ENCODE measurements around the gene TMEM156.

Gene TMEM156

DNA sequence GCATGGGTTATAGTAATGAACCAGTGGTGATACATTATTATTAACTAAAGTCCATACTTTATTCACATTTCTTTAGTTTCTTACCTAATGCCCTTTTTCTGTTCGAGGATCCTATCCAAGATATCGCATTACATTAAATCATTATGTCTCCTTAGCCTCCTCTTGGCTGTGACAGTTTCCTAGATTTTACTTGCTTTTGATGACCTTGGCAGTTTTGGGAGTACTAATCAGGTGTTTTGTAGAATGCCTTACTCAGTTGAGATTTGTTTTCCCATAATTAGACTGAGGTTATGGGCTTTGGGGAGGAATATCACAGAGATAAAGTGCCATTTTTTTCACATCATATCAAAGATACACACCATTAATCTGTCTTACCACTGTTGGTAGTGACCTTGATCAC, 34.8 kb upstream of the TMEM156 start:
- H3K27me3 ChIP-seq (ENCODE audit: control insufficient read depth in 1 of 2, insufficient read depth in 1 of 2, low read length in 2 of 2), result no peaks in the 10 kb centered on the region
- H2BK15ac ChIP-seq (ENCODE audit: low read depth, poor library complexity, severe bottlenecking), result no peak overlapping the region
- no peak overlapping the region for H3K4ac ChIP-seq (ENCODE audit: low read depth in 1 of 2, low read length in 2 of 2)
- no peak overlapping the region for H3K4me3 ChIP-seq (ENCODE audit: insufficient read depth in 1 of 2, low read depth in 1 of 2, low read length in 2 of 2)
- H3K14ac ChIP-seq (ENCODE audit: low read length in 2 of 2), result no peak overlapping the region
- H3K23ac ChIP-seq (ENCODE audit: low read length in 2 of 2), result no peak overlapping the region
- H3K79me1 ChIP-seq (replicated peaks; ENCODE audit: low read length, poor library complexity, severe bottlenecking), result peaks cover 13% of the 10 kb centered on the region
- peaks cover 0 to 3% of the 10 kb centered on the region in 2 experiments for H3K36me3 ChIP-seq (ENCODE audit: control insufficient read depth in 1 of 2, insufficient read depth in 2 of 2, low read depth in 1 of 2, low read length in 2 of 2)
- H3K4me1 ChIP-seq (ENCODE audit: control insufficient read depth, insufficient read depth, low read depth, low read length), result no peaks in the 10 kb centered on the region
- H3K4me2 ChIP-seq (ENCODE audit: low read length, poor library complexity, severe bottlenecking), result no peak overlapping the region
- no peak overlapping the region for H2AFZ ChIP-seq (ENCODE audit: low read depth, low read length)
- H2BK120ac ChIP-seq (ENCODE audit: low read depth, low read length), result no peak overlapping the region
- H3K9ac ChIP-seq (ENCODE audit: low read length), result no peak overlapping the region
- no peak overlapping the region for H3K27ac ChIP-seq (ENCODE audit: low read length, poor library complexity, severe bottlenecking)
- no peaks in the 10 kb centered on the region for H3K9me3 ChIP-seq (ENCODE audit: control insufficient read depth, low read length)
- no peak overlapping the region for H4K8ac ChIP-seq (ENCODE audit: low read length)
- no peak overlapping the region for H2AK5ac ChIP-seq (ENCODE audit: low read length, severe bottlenecking)
- H2BK5ac ChIP-seq (ENCODE audit: low read depth, low read length, poor library complexity, severe bottlenecking), result no peak overlapping the region
- H3K18ac ChIP-seq (ENCODE audit: low read depth in 1 of 2, low read length in 2 of 2), result no peak overlapping the region
- WGBS, result 90% methylated on average over 2 of the region's 2 CpGs
- H4K91ac ChIP-seq (ENCODE audit: low read length), result no peak overlapping the region
- DNase-seq, result no peak
- H2BK12ac ChIP-seq (ENCODE audit: low read length in 2 of 2), result no peak overlapping the region

DNA sequence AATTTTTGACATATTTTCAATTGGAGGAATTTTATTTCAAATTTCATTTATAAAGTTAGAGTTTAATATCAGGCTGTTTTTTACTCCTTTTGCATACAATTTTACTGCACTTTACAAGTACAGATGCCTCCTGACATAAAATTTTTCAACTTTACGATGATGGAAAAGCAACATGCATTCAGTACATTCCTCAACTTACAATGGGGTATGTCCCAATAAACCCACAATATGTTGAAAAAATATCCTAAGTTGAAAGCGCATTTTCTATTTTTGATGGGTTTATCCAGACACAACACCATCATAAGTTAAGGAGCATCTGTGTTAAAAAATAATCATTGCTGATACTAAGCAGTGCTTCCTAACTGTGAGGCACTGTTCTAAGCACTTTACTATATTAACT, 34.2 kb upstream of the TMEM156 start:
- Histone ChIP-seq H2AFZ (ENCODE audit: low read depth, low read length) (no peak overlapping the region), H3K18ac (ENCODE audit: low read depth in 1 of 2, low read length in 2 of 2) (no peak overlapping the region), H3K9me3 (ENCODE audit: control insufficient read depth, low read length) (no peaks in the 10 kb centered on the region), H3K4ac (ENCODE audit: low read depth in 1 of 2, low read length in 2 of 2) (no peak overlapping the region), H3K27ac (ENCODE audit: low read length, poor library complexity, severe bottlenecking) (no peak overlapping the region), H2BK12ac (ENCODE audit: low read length in 2 of 2) (no peak overlapping the region), H3K23ac (ENCODE audit: low read length in 2 of 2) (no peak overlapping the region), H3K4me3 (ENCODE audit: insufficient read depth in 1 of 2, low read depth in 1 of 2, low read length in 2 of 2) (no peak overlapping the region), H2BK5ac (ENCODE audit: low read depth, low read length, poor library complexity, severe bottlenecking) (no peak overlapping the region), H4K8ac (ENCODE audit: low read length) (no peak overlapping the region), H3K79me1 (replicated peaks; ENCODE audit: low read length, poor library complexity, severe bottlenecking) (peaks cover 13% of the 10 kb centered on the region), H3K4me1 (ENCODE audit: control insufficient read depth, insufficient read depth, low read depth, low read length) (no peaks in the 10 kb centered on the region), H3K36me3 (ENCODE audit: control insufficient read depth in 1 of 2, insufficient read depth in 2 of 2, low read depth in 1 of 2, low read length in 2 of 2) (peaks cover 0 to 3% of the 10 kb centered on the region in 2 experiments), H2BK120ac (ENCODE audit: low read depth, low read length) (no peak overlapping the region), H3K9ac (ENCODE audit: low read length) (no peak overlapping the region), H3K4me2 (ENCODE audit: low read length, poor library complexity, severe bottlenecking) (no peak overlapping the region), H2AK5ac (ENCODE audit: low read length, severe bottlenecking) (no peak overlapping the region), H3K27me3 (ENCODE audit: control insufficient read depth in 1 of 2, insufficient read depth in 1 of 2, low read length in 2 of 2) (no peaks in the 10 kb centered on the region), H2BK15ac (ENCODE audit: low read depth, poor library complexity, severe bottlenecking) (no peak overlapping the region), H4K91ac (ENCODE audit: low read length) (no peak overlapping the region), H3K14ac (ENCODE audit: low read length in 2 of 2) (no peak overlapping the region)
- no peak for DNase-seq
- 100% methylated on average over 1 of the region's 2 CpGs for WGBS

DNA sequence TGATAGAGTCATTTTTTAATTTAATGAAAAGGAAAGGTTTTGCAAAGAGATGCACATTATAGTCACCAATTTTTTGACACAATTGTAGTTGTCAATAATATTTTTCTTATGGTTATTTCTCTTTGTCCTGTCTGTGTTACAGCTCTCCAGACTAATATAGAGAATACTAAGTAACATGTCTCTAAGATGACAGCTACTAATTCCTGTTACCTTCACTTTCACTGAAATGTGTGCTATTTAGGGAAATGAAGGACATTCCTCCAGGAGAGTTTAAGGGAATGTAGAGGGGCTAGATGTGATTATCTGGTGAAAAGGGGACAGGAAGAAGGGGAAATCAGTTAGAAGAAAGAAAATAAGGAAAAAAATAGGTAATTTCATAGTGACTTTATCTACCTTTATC, 31.2 kb upstream of the TMEM156 start:
- H4K8ac ChIP-seq (ENCODE audit: low read length), result no peak overlapping the region
- no peaks in the 10 kb centered on the region for H3K27me3 ChIP-seq (ENCODE audit: control insufficient read depth in 1 of 2, insufficient read depth in 1 of 2, low read length in 2 of 2)
- H2BK15ac ChIP-seq (ENCODE audit: low read depth, poor library complexity, severe bottlenecking), result no peak overlapping the region
- no peak for DNase-seq
- H3K4me1 ChIP-seq (ENCODE audit: control insufficient read depth, insufficient read depth, low read depth, low read length), result no peaks in the 10 kb centered on the region
- no peak overlapping the region for H2BK12ac ChIP-seq (ENCODE audit: low read length in 2 of 2)
- no peak overlapping the region for H3K9ac ChIP-seq (ENCODE audit: low read length)
- H3K36me3 ChIP-seq (ENCODE audit: control insufficient read depth in 1 of 2, insufficient read depth in 2 of 2, low read depth in 1 of 2, low read length in 2 of 2), result no peaks in the 10 kb centered on the region
- no peak overlapping the region for H3K18ac ChIP-seq (ENCODE audit: low read depth in 1 of 2, low read length in 2 of 2)
- no peak overlapping the region for H2BK120ac ChIP-seq (ENCODE audit: low read depth, low read length)
- no peak overlapping the region for H3K4ac ChIP-seq (ENCODE audit: low read depth in 1 of 2, low read length in 2 of 2)
- no peak overlapping the region for H2AK5ac ChIP-seq (ENCODE audit: low read length, severe bottlenecking)
- H3K4me3 ChIP-seq (ENCODE audit: insufficient read depth in 1 of 2, low read depth in 1 of 2, low read length in 2 of 2), result no peak overlapping the region
- peaks cover 10% of the 10 kb centered on the region for H3K79me1 ChIP-seq (replicated peaks; ENCODE audit: low read length, poor library complexity, severe bottlenecking)
- no peak overlapping the region for H3K27ac ChIP-seq (ENCODE audit: low read length, poor library complexity, severe bottlenecking)
- no peaks in the 10 kb centered on the region for H3K9me3 ChIP-seq (ENCODE audit: control insufficient read depth, low read length)
- no peak overlapping the region for H4K91ac ChIP-seq (ENCODE audit: low read length)
- no peak overlapping the region for H3K4me2 ChIP-seq (ENCODE audit: low read length, poor library complexity, severe bottlenecking)
- H3K14ac ChIP-seq (ENCODE audit: low read length in 2 of 2), result no peak overlapping the region
- no peak overlapping the region for H2AFZ ChIP-seq (ENCODE audit: low read depth, low read length)
- no peak overlapping the region for H2BK5ac ChIP-seq (ENCODE audit: low read depth, low read length, poor library complexity, severe bottlenecking)
- H3K23ac ChIP-seq (ENCODE audit: low read length in 2 of 2), result no peak overlapping the region

DNA sequence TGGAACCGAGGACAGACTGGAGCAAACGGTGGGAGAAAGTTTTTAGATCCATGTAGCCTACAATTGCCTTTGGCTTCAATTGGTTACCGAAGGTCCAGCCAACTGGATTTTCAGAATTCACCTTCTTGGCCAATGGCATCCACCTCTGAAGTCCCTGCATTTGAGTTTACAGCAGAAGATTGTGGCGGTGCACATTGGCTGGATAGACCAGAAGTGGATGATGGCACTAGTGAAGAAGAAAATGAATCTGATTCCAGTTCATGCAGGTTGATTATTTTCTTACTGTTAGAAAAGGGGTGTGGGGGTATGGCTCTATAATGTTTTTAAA, 30.5 kb upstream of the TMEM156 start:
- Histone ChIP-seq H2AFZ (ENCODE audit: low read depth, low read length) (no peak overlapping the region), H2AK5ac (ENCODE audit: low read length, severe bottlenecking) (no peak overlapping the region), H2BK5ac (ENCODE audit: low read depth, low read length, poor library complexity, severe bottlenecking) (no peak overlapping the region), H3K14ac (ENCODE audit: low read length in 2 of 2) (peak overlapping the region in 1 of 2 experiments; percentile 74), H3K79me1 (replicated peaks; ENCODE audit: low read length, poor library complexity, severe bottlenecking) (peaks cover 12% of the 10 kb centered on the region), H2BK12ac (ENCODE audit: low read length in 2 of 2) (no peak overlapping the region), H3K18ac (ENCODE audit: low read depth in 1 of 2, low read length in 2 of 2) (no peak overlapping the region), H3K23ac (ENCODE audit: low read length in 2 of 2) (no peak overlapping the region), H3K4ac (ENCODE audit: low read depth in 1 of 2, low read length in 2 of 2) (no peak overlapping the region), H3K27ac (ENCODE audit: low read length, poor library complexity, severe bottlenecking) (no peak overlapping the region), H4K91ac (ENCODE audit: low read length) (no peak overlapping the region), H3K9me3 (ENCODE audit: control insufficient read depth, low read length) (no peaks in the 10 kb centered on the region), H3K4me2 (ENCODE audit: low read length, poor library complexity, severe bottlenecking) (no peak overlapping the region), H3K36me3 (ENCODE audit: control insufficient read depth in 1 of 2, insufficient read depth in 2 of 2, low read depth in 1 of 2, low read length in 2 of 2) (no peaks in the 10 kb centered on the region), H3K9ac (ENCODE audit: low read length) (no peak overlapping the region), H3K4me1 (ENCODE audit: control insufficient read depth, insufficient read depth, low read depth, low read length) (no peaks in the 10 kb centered on the region), H2BK15ac (ENCODE audit: low read depth, poor library complexity, severe bottlenecking) (no peak overlapping the region), H4K8ac (ENCODE audit: low read length) (no peak overlapping the region), H2BK120ac (ENCODE audit: low read depth, low read length) (no peak overlapping the region), H3K27me3 (ENCODE audit: control insufficient read depth in 1 of 2, insufficient read depth in 1 of 2, low read length in 2 of 2) (no peaks in the 10 kb centered on the region), H3K4me3 (ENCODE audit: insufficient read depth in 1 of 2, low read depth in 1 of 2, low read length in 2 of 2) (no peak overlapping the region)
- 81% methylated on average over 4 of the region's 4 CpGs for WGBS
- no peak for DNase-seq
